Measurements from ENCODE around the gene OSBPL3.

OSBPL3 gene

GRCh38 chr7:24751484-24751883 lies 228.5 kb downstream of the OSBPL3 start:
- TF ChIP-seq CTCF (IDR thresholded peaks at IDR 0.05; ENCODE audit: control insufficient read depth, extremely low read depth, insufficient read depth) = no peak

GRCh38 chr7:24750441-24751055 lies 229.4 kb downstream of the OSBPL3 start:
- no peak for DNase-seq (ENCODE audit: low read depth)
- H3K4me3 ChIP-seq (ENCODE audit: low read depth, low read length) = no peak overlapping the region
- no peak for TF ChIP-seq CTCF (IDR thresholded peaks at IDR 0.05; ENCODE audit: control insufficient read depth, extremely low read depth, insufficient read depth)

More at GRCh38 chr7:24751484-24751883, 228.5 kb downstream of the OSBPL3 start:
- H3K4me3 ChIP-seq (ENCODE audit: low read depth, low read length) = no peak overlapping the region
- no peak for DNase-seq (ENCODE audit: low read depth)

- no peak for TF ChIP-seq CTCF (IDR thresholded peaks at IDR 0.05; ENCODE audit: control insufficient read depth, extremely low read depth, insufficient read depth)
- H3K4me3 ChIP-seq (ENCODE audit: low read depth, low read length) = no peak overlapping the region
- DNase-seq (ENCODE audit: low read depth) = no peak
These were observed 231.5 kb downstream of the OSBPL3 start for GRCh38 chr7:24748521-24748920.
